GM12875 (cell line): Measurements from ENCODE around the gene ZNF608.

Source experiments
- H3K4me3 ChIP-seq: one replicate; pipeline ENCODE4 v1.5.1; 2011; ENCODE audit warnings: low read depth, low read length, control low read depth
- TF ChIP-seq, protein P1 (sequence below): IDR thresholded peaks from 2 replicates; pipeline ENCODE4 v1.5.1; 2011; ENCODE audit warnings: low read depth, mild to moderate bottlenecking, control low read depth, inconsistent platforms, low read length, moderate library complexity, borderline replicate concordance; ENCODE audit not compliant: insufficient read depth

Gene ZNF608

GRCh38 chr5:124783794-124784193, 37.4 kb upstream of the ZNF608 start:
- TF ChIP-seq, protein P1, sequence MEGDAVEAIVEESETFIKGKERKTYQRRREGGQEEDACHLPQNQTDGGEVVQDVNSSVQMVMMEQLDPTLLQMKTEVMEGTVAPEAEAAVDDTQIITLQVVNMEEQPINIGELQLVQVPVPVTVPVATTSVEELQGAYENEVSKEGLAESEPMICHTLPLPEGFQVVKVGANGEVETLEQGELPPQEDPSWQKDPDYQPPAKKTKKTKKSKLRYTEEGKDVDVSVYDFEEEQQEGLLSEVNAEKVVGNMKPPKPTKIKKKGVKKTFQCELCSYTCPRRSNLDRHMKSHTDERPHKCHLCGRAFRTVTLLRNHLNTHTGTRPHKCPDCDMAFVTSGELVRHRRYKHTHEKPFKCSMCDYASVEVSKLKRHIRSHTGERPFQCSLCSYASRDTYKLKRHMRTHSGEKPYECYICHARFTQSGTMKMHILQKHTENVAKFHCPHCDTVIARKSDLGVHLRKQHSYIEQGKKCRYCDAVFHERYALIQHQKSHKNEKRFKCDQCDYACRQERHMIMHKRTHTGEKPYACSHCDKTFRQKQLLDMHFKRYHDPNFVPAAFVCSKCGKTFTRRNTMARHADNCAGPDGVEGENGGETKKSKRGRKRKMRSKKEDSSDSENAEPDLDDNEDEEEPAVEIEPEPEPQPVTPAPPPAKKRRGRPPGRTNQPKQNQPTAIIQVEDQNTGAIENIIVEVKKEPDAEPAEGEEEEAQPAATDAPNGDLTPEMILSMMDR = no peak
- no peak overlapping the region for H3K4me3 ChIP-seq

GRCh38 chr5:124783285-124783684, 36.8 kb upstream of the ZNF608 start:
- no peak overlapping the region for H3K4me3 ChIP-seq
- TF ChIP-seq, protein P1 = no peak

DNA sequence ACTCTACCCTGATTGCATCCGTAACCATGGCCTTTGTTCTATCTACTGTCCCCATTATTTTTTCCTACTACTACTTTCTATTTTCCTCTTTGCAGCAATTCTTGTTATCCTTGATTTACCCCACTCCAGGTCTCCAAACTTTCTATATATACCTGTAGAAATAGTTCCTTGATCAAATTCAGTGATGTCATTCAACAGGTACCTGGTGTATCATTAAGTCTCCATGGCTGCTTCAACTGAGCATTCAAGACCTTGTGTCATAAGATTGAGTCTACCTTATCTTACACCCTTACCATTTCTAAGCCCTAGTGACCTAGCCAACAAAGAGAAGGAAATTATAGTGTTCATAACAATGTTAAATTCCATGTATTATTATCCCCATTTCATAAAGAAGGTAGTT, 35.8 kb upstream of the ZNF608 start:
- TF ChIP-seq, protein P1 = no peak
- H3K4me3 ChIP-seq = no peak overlapping the region

DNA sequence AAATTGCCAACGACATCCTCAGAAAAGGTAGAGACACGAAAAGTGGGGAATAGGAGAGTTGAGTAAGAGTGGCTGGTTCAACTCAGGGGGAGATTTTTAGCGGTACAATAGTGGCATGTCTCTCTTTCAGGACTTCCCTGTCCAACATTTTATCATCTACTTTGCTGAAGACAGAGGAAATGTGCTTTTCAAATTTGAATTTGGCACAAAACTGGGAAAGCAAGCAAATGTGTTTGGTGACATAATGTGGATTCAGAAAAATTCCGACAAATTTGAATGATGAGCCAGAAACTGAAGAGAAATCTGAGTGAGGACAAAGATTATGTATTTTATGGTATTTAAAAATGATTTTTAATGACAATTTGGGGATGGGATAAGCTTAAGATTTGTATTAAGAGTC, 33.6 kb upstream of the ZNF608 start:
- no peak overlapping the region for H3K4me3 ChIP-seq
- TF ChIP-seq, protein P1 = no peak

GRCh38 chr5:124773315-124774311, 27.2 kb upstream of the ZNF608 start:
- TF ChIP-seq, protein P1 = no peak
- no peak overlapping the region for H3K4me3 ChIP-seq

DNA sequence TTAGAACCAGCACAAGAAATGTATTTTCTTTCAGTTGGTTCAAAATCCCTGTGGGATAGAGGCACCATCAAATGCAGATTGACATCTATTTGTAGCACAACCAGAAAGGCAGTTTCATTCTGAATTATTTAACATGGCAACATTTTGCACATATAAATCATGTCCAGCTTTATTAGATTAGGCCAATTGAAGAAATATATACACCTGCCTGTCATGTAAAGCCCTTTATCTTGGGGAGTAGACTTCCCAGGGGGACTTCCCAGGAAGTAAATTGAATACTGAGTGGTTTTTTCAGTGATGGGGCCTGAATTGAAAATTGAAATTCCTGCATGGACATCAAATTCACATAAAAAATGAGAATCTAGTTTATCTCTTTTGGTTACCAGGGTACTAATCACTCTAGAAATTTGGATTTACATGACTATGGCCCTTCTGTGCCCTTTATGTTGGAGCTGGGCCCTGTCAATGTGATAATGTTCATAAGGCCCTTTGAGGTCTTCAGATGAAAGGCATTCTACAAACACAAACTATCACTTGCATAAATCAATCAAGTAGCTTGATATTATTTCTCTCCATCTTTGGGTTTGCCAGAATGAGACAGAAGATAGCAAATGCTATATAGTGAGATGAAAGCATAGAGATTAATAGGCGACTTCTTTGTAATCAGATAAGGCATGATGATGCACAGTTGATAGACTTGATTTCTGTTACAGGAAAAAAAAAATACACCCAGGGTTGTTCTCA, 26.2 kb upstream of the ZNF608 start:
- H3K4me3 ChIP-seq = no peak overlapping the region
- TF ChIP-seq, protein P1 = no peak
